IMR-90 (cell line): ENCODE results near the gene ATP1A1. TPM values are rescaled to one million over a fixed set of nuclear protein-coding genes. Genes with fewer than 3 reads are reported as not detected.

ENCODE experiments used
- ATAC-seq: fragments of 200-7000 bp; cut with Tn5 transposase; 2 replicates; pipeline ENCODE4 v1.9.1; 2020; ENCODE audit warnings: low read depth, mild to moderate bottlenecking, moderate library complexity
- BruUV-seq: library from RNA; stranded (reverse); fragments of 400-500 nt; replicated peaks from 2 replicates; lab custom pipeline; 2021; lab: Mats Ljungman, UMichigan
- CTCF ChIA-PET: fragments of 300-600 bp; formaldehyde crosslinking; extraction: SDS; loops from one replicate; lab custom pipeline; 2021; ENCODE audit warnings: antibody characterized with exemption; lab: Yijun Ruan, JAX
- POLR2A ChIA-PET: fragments of 300-600 bp; sonication (Branson Sonifier 250); formaldehyde crosslinking; loops from one replicate; lab custom pipeline; 2022; ENCODE audit warnings: antibody characterized with exemption; ENCODE audit not compliant: unreplicated experiment; lab: Charles Lee
- DNase-seq: peaks from one replicate; pipeline ENCODE4 v3.0.0; 2013
- H2AFZ ChIP-seq: replicated peaks from 2 replicates; pipeline ENCODE3; 2013; ENCODE audit warnings: low read length, mild to moderate bottlenecking; ENCODE audit not compliant: poor library complexity
- H2AK5ac ChIP-seq: 2 replicates; pipeline ENCODE4 v1.6.1; 2013; ENCODE audit warnings: low read depth, low read length, inconsistent platforms
- H2AK9ac ChIP-seq: replicated peaks from 2 replicates; pipeline ENCODE3; 2013; ENCODE audit warnings: mild to moderate bottlenecking, low read depth, low read length, moderate library complexity; ENCODE audit not compliant: poor library complexity
- H2BK120ac ChIP-seq: 2 replicates; pipeline ENCODE4 v1.6.1; 2013; ENCODE audit warnings: low read depth, low read length, inconsistent platforms
- H2BK15ac ChIP-seq: 3 replicates; pipeline ENCODE4 v1.6.1; 2013; ENCODE audit warnings: low read depth, low read length, inconsistent platforms
- H2BK20ac ChIP-seq: 2 replicates; pipeline ENCODE4 v1.6.1; 2013; ENCODE audit warnings: low read depth, mild to moderate bottlenecking, inconsistent platforms, low read length, moderate library complexity
- H2BK5ac ChIP-seq: 2 replicates; pipeline ENCODE4 v1.6.1; 2013; ENCODE audit warnings: mild to moderate bottlenecking, low read depth, low read length, inconsistent platforms; ENCODE audit not compliant: poor library complexity, severe bottlenecking
- H3K14ac ChIP-seq: replicated peaks from 2 replicates; pipeline ENCODE4 v1.6.1; 2013; ENCODE audit warnings: low read depth, low read length, inconsistent platforms
- H3K18ac ChIP-seq: 2 replicates; pipeline ENCODE4 v1.6.1; 2013; ENCODE audit warnings: low read depth, low read length, control low read depth
- H3K23ac ChIP-seq: 2 replicates; pipeline ENCODE4 v1.6.1; 2013; ENCODE audit warnings: low read depth, low read length, inconsistent platforms
- H3K27ac ChIP-seq: 2 replicates; pipeline ENCODE4 v1.5.1; 2013; ENCODE audit warnings: mild to moderate bottlenecking, control low read depth, low read length; ENCODE audit not compliant: insufficient read depth
- H3K27me3 ChIP-seq: 2 replicates; pipeline ENCODE4 v1.6.1; 2013; ENCODE audit warnings: low read length; ENCODE audit not compliant: control insufficient read depth, insufficient read depth
- H3K36me3 ChIP-seq: 2 replicates; pipeline ENCODE4 v1.6.1; 2013; ENCODE audit warnings: low read length, mixed read lengths; ENCODE audit not compliant: control insufficient read depth, insufficient read depth
- H3K4ac ChIP-seq: 2 replicates; pipeline ENCODE4 v1.6.1; 2013; ENCODE audit warnings: low read depth, low read length, inconsistent platforms
- H3K4me1 ChIP-seq: 2 replicates; pipeline ENCODE4 v1.6.1; 2013; ENCODE audit warnings: low read length, mixed read lengths; ENCODE audit not compliant: control insufficient read depth, insufficient read depth
- H3K4me2 ChIP-seq: 2 replicates; pipeline ENCODE4 v1.6.1; 2013; ENCODE audit warnings: low read depth, mild to moderate bottlenecking, control low read depth, low read length, moderate library complexity
- H3K4me3 ChIP-seq: 2 replicates; pipeline ENCODE4 v1.5.1; 2013; ENCODE audit warnings: low read depth, mild to moderate bottlenecking, control low read depth, low read length, moderate library complexity; ENCODE audit not compliant: insufficient read depth
- H3K56ac ChIP-seq: 2 replicates; pipeline ENCODE4 v1.6.1; 2013; ENCODE audit warnings: low read length, inconsistent platforms; ENCODE audit not compliant: insufficient read depth; ENCODE audit errors: extremely low read depth
- H3K79me1 ChIP-seq, 2 experiments: 2 replicates each; pipeline ENCODE4 v1.6.1; 2013; ENCODE audit warnings: low read length in 2 of 2, inconsistent platforms in 1 of 2, low read depth in 1 of 2
- H3K9ac ChIP-seq: 2 replicates; pipeline ENCODE4 v1.6.1; 2013; ENCODE audit warnings: low read depth, low read length, control low read depth
- H3K9me1 ChIP-seq: 2 replicates; pipeline ENCODE4 v1.6.1; 2013; ENCODE audit warnings: low read length, inconsistent platforms; ENCODE audit not compliant: insufficient read depth
- H3K9me3 ChIP-seq: 2 replicates; pipeline ENCODE4 v1.6.1; 2013; ENCODE audit warnings: low read length; ENCODE audit not compliant: control insufficient read depth, insufficient read depth
- H4K20me1 ChIP-seq: 2 replicates; pipeline ENCODE4 v1.6.1; 2013; ENCODE audit warnings: low read length, inconsistent platforms; ENCODE audit not compliant: insufficient read depth
- H4K5ac ChIP-seq: 2 replicates; pipeline ENCODE4 v1.6.1; 2013; ENCODE audit warnings: mild to moderate bottlenecking, low read depth, low read length, control low read depth
- H4K8ac ChIP-seq, 2 experiments: 2 replicates each; pipeline ENCODE4 v1.6.1; 2013; ENCODE audit warnings: low read depth in 2 of 2, low read length in 2 of 2, control low read depth in 1 of 2, inconsistent platforms in 1 of 2
- H4K91ac ChIP-seq: 2 replicates; pipeline ENCODE4 v1.6.1; 2013; ENCODE audit warnings: low read depth, low read length, inconsistent platforms; ENCODE audit not compliant: insufficient read depth
- BHLHE40 ChIP-seq: fragments of 150-350 bp; IDR thresholded peaks from 2 replicates; pipeline ENCODE4 v1.6.1; 2016; ENCODE audit warnings: mild to moderate bottlenecking, low read depth, low read length
- CEBPB ChIP-seq: IDR thresholded peaks from 2 replicates; pipeline ENCODE4 v1.6.1; 2012; ENCODE audit warnings: low read depth, low read length, improper control_type of control experiment
- CHD1 ChIP-seq: IDR thresholded peaks from 2 replicates; pipeline ENCODE4 v1.6.1; 2012; ENCODE audit warnings: low read depth, low read length, improper control_type of control experiment
- FOS ChIP-seq: fragments of 150-350 bp; IDR thresholded peaks from 2 replicates; pipeline ENCODE4 v1.6.1; 2016; ENCODE audit warnings: low read depth, low read length
- MAZ ChIP-seq: IDR thresholded peaks from 2 replicates; pipeline ENCODE4 v1.6.1; 2012; ENCODE audit warnings: low read depth, mild to moderate bottlenecking, low read length, improper control_type of control experiment, moderate library complexity, borderline replicate concordance
- MXI1 ChIP-seq: IDR thresholded peaks from 2 replicates; pipeline ENCODE4 v1.6.1; 2012; ENCODE audit warnings: low read depth, mild to moderate bottlenecking, low read length, moderate library complexity, borderline replicate concordance
- NFE2L2 ChIP-seq: fragments of 150-350 bp; IDR thresholded peaks from 2 replicates; pipeline ENCODE4 v1.6.1; 2016; ENCODE audit warnings: low read depth, mild to moderate bottlenecking, low read length
- RAD21 ChIP-seq: IDR thresholded peaks from 2 replicates; pipeline ENCODE4 v1.6.1; 2012; ENCODE audit warnings: low read length, improper control_type of control experiment
- RCOR1 ChIP-seq: IDR thresholded peaks from 2 replicates; pipeline ENCODE4 v1.6.1; 2012; ENCODE audit warnings: mild to moderate bottlenecking, low read length, improper control_type of control experiment; ENCODE audit not compliant: insufficient replicate concordance
- RFX5 ChIP-seq: IDR thresholded peaks from 2 replicates; pipeline ENCODE4 v1.8.0; 2012; ENCODE audit warnings: low read depth, mild to moderate bottlenecking, low read length, moderate library complexity
- SMC3 ChIP-seq: fragments of 150-350 bp; IDR thresholded peaks from 2 replicates; pipeline ENCODE4 v1.6.1; 2016; ENCODE audit warnings: low read depth, mild to moderate bottlenecking, antibody characterized with exemption, low read length, moderate library complexity
- WGBS, 2 experiments: methylation state at CpG; one replicate each; pipeline versions ENCODE4 v1.1.5 to v1.1.7; 2013; ENCODE audit warnings: missing lambda C conversion rate in 2 of 2; ENCODE audit not compliant: insufficient read length in 1 of 2; ENCODE audit errors: extremely low coverage in 2 of 2; 5-methylcytosine and 5-hydroxymethylcytosine counted together
- dilution Hi-C: fragments of 300-500 bp; cut with HindIII; formaldehyde crosslinking; loops from one replicate; pipeline ENCODE4 v1.14.3; 2018; ENCODE audit warnings: low sequenced_read_pairs; ENCODE audit not compliant: unreplicated experiment
- in situ Hi-C: fragments of 300-500 bp; cut with MboI; formaldehyde crosslinking; loops from 3 replicates; pipeline ENCODE4 v1.14.3; 2019; ENCODE audit warnings: low sequenced_read_pairs, inconsistent platforms, mixed read lengths
- intact Hi-C: fragments of 100-400 bp; cut with micrococcal nuclease; formaldehyde crosslinking; loops from 2 replicates; pipeline ENCODE4 v1.10.0; 2022
- polyA plus RNA-seq, 3 experiments: library from polyadenylated mRNA; depleted of rRNA; stranded (reverse); fragments of >200 nt; gene quantifications; 2 replicates each; pipeline ENCODE4 v1.2.3, GENCODE V29; 2012; ENCODE audit warnings: low replicate concordance in 1 of 3
- total RNA-seq: library from RNA; depleted of rRNA; stranded (reverse); fragments of >200 nt; gene quantifications from 2 replicates; pipeline ENCODE4 v1.2.3, GENCODE V29; 2012
- TF ChIP-seq, protein P1 (sequence below): fragments of 150-350 bp; IDR thresholded peaks from 2 replicates; pipeline ENCODE4 v1.6.1; 2017; ENCODE audit warnings: mild to moderate bottlenecking, antibody characterized with exemption, low read length, low read depth
- TF ChIP-seq, protein P2 (sequence below): conservative IDR thresholded peaks from 2 replicates; pipeline ENCODE4 v1.5.1; 2012; ENCODE audit warnings: mild to moderate bottlenecking, low read depth, low read length, improper control_type of control experiment

The ATP1A1 gene
- total and polyA plus RNA-seq, 2 of the 4 experiments (the other 2 are of a cell fraction): 116 to 125 TPM

GRCh38 chr1:116379057-116379630, 6.1 kb downstream of the ATP1A1 start:
- H3K9me3 ChIP-seq: no peaks in the 10 kb centered on the region
- peaks cover 60% of the 10 kb centered on the region for H4K20me1 ChIP-seq
- H3K27me3 ChIP-seq: no peaks in the 10 kb centered on the region
- ChIA-PET POLR2A (no interaction called here), CTCF (no interaction called here)
- ATAC-seq (no peak), DNase-seq (peak; percentile 14)
- H3K4me1 ChIP-seq: peaks cover 27% of the 10 kb centered on the region
- H2BK20ac ChIP-seq: no peak overlapping the region
- WGBS, 2 experiments: no CpG with 5 or more reads among the region's 2 CpGs
- H2BK120ac ChIP-seq: no peak overlapping the region
- in situ Hi-C loops: no loop called here
- H2BK5ac ChIP-seq: no peak overlapping the region
- H3K36me3 ChIP-seq: no peaks in the 10 kb centered on the region
- intact Hi-C loops: loop anchor here (5.0 kb wide), 2 partner anchors 108 to 1293 kb away; no protein-coding TSS in a partner anchor
- TF ChIP-seq CHD1: no peak
- TF ChIP-seq, protein P1, sequence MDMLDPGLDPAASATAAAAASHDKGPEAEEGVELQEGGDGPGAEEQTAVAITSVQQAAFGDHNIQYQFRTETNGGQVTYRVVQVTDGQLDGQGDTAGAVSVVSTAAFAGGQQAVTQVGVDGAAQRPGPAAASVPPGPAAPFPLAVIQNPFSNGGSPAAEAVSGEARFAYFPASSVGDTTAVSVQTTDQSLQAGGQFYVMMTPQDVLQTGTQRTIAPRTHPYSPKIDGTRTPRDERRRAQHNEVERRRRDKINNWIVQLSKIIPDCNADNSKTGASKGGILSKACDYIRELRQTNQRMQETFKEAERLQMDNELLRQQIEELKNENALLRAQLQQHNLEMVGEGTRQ: no peak
- no peak for TF ChIP-seq CEBPB
- no peak for TF ChIP-seq BHLHE40
- TF ChIP-seq NFE2L2: no peak
- TF ChIP-seq FOS: no peak
- no peak for TF ChIP-seq SMC3
- no peak for TF ChIP-seq RAD21
- no peak for TF ChIP-seq RFX5
- TF ChIP-seq MAZ: no peak
- TF ChIP-seq RCOR1: no peak
- TF ChIP-seq MXI1: no peak
- TF ChIP-seq, protein P2, sequence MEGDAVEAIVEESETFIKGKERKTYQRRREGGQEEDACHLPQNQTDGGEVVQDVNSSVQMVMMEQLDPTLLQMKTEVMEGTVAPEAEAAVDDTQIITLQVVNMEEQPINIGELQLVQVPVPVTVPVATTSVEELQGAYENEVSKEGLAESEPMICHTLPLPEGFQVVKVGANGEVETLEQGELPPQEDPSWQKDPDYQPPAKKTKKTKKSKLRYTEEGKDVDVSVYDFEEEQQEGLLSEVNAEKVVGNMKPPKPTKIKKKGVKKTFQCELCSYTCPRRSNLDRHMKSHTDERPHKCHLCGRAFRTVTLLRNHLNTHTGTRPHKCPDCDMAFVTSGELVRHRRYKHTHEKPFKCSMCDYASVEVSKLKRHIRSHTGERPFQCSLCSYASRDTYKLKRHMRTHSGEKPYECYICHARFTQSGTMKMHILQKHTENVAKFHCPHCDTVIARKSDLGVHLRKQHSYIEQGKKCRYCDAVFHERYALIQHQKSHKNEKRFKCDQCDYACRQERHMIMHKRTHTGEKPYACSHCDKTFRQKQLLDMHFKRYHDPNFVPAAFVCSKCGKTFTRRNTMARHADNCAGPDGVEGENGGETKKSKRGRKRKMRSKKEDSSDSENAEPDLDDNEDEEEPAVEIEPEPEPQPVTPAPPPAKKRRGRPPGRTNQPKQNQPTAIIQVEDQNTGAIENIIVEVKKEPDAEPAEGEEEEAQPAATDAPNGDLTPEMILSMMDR: no peak
- no peak overlapping the region for H3K4me3 ChIP-seq
- no peak overlapping the region for H4K5ac ChIP-seq
- peaks cover 19 to 74% of the 10 kb centered on the region in 2 experiments for H3K79me1 ChIP-seq
- dilution Hi-C loops: no loop called here
- no peak overlapping the region for H3K9ac ChIP-seq
- no peak overlapping the region for H3K4ac ChIP-seq
- H3K14ac ChIP-seq: no peak overlapping the region
- no peak overlapping the region for H3K4me2 ChIP-seq
- no peak overlapping the region for H3K23ac ChIP-seq
- H2AK9ac ChIP-seq: no peak overlapping the region
- no peak overlapping the region for H3K56ac ChIP-seq
- H4K91ac ChIP-seq: no peak overlapping the region
- no peak overlapping the region for H4K8ac ChIP-seq
- H2AFZ ChIP-seq: no peak overlapping the region
- no peak overlapping the region for H3K27ac ChIP-seq
- H2BK15ac ChIP-seq: no peak overlapping the region
- no peak overlapping the region for H2AK5ac ChIP-seq
- H3K9me1 ChIP-seq: peaks cover 9% of the 10 kb centered on the region; the same call in 1 of the 2 replicates
- BruUV-seq: no TSS peak
- no peak overlapping the region for H3K18ac ChIP-seq
